ENCODE data around the gene KRTAP10-3.
"Not testable (repeated sequence)": the region's sequence is repeated elsewhere in the genome, so short reads cannot be mapped to it uniquely, and the experiment has no call there.

KRTAP10-3 gene

DNA sequence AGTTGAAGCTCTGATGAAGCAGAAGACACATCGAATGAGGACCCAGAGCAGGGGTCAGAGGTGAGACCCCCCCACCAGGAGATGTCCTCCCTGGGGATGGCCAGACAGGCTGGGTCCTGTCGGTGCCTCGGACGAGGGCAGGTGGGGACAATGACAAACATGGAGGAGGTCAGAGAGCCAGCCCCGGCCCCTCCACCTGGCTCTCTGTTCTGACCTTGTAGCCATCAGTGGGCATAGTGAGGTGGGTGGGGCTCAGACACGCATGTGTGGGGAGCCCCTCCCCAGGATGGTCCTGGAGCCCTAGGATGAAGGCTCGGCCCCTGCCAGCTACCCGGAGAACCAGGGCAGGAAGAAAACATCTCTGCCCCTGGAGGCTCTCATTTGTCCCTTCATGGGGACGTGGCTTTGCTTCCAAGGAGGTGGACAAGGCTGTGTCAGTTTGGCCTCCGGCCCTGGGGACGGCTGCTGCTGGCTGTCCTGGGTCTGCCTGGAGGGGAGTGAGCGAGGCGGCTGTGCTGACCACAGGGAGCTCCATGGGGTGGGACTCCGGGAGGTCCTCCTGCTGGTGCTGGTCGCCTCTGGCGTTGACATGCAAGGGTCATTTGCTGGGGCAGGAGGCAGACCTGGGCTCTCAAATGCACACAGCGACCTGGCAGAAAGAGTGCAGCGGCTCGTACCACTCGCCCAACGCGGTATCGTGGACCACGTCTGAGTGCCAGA is 31.2 kb upstream of the KRTAP10-3 start:
- no peak for DNase-seq

DNA sequence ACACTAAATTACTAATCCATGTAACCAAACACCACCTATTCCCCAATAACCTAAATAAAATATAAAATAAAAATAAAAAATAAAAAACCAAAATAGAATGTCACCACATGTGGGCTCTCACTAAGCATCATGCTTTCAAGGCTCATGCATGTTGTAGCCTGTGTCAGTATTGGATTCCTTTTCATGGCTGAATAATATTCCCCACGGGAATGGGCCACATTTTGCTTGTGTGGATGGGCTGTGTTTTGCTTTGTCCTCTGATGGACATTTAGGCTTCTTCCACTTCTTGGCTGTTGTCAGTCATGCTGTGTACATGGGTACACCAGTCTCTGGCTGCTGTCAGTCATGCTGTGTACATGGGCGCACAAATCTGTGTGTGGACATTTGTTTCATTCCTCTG is 30.5 kb upstream of the KRTAP10-3 start:
- no peak for DNase-seq

DNA sequence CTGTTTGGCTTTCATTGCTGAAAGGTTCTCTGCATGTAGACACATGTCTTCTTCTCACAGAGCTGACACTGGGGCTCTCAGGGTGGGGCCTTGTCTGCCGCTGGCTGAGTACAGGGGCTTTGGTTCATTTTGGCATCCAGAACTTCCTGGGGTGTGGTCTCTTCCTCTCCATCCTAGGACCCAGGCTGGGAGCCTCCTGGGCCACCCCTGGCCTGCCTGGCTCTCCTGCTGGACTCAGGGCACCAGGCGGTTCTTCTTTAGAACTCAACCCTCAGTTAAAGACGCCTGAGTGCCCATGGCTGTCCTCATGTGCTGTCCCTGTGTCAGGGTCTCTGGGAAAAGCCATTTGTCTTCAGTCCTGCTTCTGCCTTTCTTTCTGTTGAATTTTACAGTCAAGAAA is 27.3 kb upstream of the KRTAP10-3 start:
- no peak for DNase-seq

DNA sequence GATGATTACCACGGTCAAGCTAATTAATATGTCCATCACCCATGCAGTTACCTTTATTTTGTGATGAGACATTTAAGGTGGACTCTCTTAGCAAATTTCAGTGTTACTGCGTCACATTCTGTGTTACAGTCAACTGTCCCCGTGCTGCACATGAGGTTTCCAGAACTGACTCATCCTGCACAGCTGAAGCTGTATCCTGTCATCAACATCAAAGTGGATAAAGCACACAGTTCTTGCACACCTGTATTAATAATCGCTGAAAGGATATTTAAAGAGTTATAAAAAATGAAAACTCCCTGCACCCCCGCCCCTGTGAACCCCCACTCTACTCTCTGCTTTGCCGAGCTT is 25.2 kb upstream of the KRTAP10-3 start:
- no peak for DNase-seq

DNA sequence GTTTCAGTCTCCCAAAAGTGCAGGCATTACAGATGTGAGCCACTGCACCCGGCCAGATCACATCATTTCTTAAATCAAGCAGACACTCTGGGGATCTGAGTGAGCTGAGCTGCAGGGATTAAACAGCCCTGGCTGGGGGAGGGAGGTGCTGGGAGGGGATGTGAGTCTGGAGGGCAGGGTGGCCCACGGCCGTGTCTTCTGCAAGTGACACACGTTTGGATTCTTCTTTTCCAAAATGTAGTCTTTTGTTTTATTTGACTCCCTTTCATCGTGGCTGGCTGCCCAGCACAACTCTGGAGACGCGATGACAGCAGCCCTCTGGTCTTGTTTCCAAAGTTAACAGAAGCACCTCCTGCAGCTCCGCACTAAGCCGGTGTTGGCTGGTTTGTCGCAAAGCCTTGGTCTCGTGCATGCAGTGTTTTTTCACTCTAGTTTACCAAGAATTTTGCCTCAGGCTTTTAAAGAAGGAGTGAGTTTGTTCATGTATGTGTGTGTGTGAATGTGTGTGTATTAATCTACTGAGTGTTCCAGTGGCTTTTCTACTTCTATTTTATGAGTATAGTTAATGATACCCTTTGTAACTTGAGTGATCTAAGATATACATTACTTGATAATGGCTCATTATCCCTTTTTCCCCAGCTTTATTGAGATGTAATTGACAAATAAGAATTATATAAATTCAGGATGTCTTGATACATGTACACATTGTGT is 24.6 kb upstream of the KRTAP10-3 start:
- DNase-seq, result no peak

DNA sequence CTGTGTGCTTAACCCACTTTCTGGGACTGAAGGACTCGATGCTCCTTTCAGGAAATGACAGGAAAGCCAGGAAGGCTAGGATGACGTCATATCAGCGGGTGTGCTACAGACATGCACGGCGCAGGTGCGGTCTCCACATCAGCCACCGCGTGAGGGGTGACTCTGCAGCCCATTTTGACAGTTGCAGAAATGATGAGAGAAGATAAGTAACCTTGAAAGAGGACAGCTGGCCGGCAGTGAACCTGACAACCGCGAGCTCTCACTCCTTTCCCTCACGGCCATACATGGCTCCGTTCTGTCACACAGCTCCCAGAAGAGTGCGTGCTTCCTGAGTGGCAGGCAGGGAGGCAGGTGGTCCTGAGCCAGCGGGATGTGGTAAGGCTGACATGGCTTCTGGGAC is 23.5 kb upstream of the KRTAP10-3 start:
- DNase-seq, result no peak

DNA sequence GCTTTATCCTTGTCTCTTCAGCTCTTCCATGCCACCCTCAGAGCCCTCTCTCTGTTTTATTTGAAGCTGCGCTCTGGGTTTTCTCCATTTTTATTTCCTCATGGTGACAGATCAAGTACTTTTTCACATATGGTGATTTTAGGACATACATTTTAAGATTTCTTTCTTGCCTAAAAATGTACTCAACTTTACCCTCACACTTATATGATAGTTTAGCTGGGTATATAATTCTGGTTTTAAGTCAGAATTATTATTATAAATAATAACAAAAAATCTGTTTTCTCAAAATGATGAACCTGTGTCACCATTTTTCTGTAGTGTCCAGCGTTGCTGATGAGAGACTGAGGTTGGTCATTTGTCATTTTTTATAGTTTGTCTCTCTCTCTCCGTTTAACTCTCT is 22.6 kb upstream of the KRTAP10-3 start:
- DNase-seq, result no peak

DNA sequence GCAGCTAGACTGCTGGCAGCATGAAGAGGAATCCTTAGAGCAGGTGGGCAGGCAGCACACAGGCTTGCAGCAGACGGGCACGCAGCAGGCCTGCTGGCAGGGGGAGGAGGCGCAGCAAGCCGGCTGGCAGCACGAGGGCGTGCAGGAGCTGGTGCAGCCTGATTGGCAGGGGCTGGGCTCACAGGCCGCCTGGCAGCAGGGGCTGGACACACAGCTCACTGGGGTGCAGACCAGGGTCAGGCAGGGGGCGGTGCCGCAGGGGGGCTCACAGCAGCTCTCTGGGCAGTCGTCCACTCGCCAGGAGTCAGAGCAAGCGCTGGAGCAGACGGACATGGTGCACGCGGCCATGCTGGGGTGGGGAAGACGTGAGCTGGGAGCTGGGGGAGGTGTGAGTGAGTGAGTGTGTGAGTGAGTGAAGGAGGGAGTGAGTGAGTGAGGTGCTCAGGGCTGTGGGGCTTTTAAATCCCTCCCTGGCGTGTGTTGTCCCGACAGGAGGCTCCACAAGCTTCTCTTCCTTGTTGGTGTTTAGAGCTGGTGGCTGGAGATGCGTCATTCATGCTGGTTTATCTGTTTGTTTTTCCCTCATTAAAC is 21.7 kb upstream of the KRTAP10-3 start, which contains the start of gene KRTAP10-5:
Gene KRTAP10-5 (minus strand): TSS at position 374 of the 591 bp plus-strand sequence. CDS start 26 bp downstream, at position 348.
- DNase-seq, result not testable (repeated sequence)

DNA sequence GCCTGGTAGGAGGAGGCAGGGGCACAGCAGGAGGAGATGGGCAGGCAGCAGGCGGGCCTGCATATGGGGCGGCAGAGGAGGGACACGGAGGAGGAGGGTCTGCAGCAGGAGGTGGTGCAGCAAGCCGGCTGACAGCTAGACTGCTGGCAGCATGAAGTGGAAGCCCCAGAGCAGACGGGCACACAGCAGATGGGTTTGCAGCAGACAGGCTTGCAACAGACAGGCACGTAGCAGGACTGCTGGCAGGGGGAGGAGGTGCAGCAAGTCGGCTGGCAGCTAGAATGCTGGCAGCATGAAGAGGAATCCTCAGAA is 21.2 kb upstream of the KRTAP10-3 start:
- DNase-seq, result no peak

DNA sequence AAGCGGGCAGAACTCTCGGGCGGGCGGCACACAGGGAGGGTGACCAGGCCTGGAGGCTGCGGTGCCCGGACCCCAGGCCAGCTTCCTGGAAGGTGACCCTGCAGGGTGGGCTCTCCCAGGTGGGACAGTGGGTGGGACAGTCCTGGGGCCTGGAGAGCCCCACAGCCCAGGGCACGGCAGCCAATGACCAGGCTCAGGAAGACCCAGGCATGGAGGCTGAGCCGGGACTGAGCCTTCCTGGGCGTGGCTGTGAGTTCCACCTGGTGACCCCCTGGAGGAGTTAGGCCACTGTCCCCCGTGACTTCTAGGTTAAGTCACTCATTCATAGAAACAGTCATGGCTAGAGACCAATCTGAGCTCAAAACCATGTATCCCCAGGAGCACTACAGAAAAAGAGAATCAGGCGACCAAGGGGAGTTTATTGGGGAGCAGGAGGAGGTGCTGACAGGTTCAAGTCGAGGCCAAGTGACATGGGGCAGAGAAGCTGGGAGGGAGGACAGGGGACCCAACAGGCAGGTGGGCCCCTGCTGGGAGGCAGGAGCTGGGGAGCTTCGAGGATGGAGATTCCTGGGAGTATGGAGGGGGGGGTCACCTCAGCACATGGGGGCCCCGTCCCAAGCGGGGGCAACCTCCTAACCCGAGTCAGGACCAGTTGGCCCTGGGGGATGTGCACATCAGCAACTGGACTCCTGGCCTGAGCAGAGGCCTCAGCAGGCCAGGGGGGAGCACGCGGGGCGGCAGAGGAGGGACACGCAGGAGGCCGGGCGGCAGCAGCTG is 20.6 kb upstream of the KRTAP10-3 start:
- no peak for DNase-seq

DNA sequence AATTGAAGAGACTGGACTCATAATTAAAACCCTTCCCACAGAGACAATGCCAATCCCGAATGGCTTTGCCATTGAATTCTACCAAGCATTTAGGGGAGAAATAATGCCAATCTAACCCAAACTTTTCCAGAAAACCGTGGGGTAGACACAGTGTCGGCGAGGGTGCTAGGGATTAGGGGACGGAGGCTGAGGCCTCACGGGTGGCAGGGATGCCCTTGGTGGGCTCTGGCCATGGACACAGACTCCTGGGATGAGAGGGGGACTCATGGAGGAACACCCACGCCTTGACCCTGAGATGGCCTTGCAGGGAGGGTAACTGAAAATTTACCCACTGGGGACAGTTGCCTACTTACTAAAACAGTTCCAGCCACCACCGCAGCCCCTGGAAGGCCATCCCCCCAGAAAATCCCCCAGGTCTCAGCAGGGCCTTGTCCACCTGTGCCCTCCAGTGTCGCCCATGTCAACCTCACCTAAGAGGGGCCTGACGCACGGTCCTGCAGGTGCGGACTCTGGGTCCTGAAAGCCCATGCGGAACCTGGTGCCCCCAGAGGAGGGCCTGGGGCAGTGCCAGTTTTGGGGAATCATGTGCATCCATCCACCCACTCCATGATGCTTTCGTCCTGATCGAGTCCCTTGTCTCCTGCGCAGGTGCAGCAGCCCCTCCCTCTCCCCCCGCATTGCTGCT is 19.9 kb upstream of the KRTAP10-3 start:
- DNase-seq, result no peak

DNA sequence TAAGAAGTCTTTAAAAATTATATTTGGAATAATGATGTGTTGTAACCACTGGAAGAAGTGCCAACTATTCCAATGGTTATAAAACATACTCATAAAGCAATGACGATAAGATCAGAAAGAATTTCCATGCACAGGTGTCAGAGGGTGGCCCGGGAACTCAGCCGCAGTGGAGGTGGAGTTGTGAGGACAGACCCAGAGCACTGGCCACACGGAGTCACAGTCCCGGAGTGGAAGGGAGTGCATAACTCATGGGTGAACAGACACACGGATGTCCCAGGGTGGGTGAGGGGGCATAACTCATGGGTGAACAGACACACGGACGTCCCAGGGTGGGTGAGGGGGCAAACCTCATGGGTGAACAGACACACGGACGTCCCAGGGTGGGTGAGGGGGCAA is 17.4 kb upstream of the KRTAP10-3 start:
- no peak for DNase-seq

DNA sequence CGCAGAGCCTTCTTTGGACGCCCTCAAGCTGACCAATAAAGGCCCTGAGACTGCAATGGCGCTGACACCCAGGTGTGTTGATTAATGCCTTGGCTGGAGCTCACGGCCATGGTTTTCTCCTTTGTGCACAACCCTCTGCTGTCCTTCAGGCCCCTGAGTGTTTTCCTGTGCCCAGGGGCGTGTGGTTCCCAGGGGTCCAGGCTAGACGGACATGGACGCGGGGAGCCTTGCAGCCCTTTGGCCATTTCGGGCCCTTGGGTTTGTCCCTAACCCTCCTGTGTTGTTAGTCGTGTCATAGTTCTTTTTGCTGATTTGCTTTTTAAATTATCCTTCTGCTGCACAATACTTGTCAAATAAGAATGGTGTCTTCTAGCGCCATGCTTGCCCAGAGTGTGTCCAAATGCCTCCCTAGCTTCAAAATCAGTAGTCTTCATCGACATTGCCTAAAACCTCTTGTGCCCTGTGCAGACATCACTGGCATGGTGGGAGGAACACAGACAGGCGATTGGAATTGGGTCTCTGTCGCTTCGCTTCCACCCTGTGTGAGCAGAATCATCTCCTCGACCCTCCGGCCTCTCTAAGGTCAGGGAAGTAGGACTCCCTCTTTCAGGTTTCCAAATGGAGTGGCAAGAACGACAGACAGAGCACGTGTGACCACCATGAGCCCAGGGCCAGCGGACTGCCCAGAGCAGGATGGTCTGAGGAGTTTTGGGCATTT is 16.9 kb upstream of the KRTAP10-3 start:
- DNase-seq, result no peak

DNA sequence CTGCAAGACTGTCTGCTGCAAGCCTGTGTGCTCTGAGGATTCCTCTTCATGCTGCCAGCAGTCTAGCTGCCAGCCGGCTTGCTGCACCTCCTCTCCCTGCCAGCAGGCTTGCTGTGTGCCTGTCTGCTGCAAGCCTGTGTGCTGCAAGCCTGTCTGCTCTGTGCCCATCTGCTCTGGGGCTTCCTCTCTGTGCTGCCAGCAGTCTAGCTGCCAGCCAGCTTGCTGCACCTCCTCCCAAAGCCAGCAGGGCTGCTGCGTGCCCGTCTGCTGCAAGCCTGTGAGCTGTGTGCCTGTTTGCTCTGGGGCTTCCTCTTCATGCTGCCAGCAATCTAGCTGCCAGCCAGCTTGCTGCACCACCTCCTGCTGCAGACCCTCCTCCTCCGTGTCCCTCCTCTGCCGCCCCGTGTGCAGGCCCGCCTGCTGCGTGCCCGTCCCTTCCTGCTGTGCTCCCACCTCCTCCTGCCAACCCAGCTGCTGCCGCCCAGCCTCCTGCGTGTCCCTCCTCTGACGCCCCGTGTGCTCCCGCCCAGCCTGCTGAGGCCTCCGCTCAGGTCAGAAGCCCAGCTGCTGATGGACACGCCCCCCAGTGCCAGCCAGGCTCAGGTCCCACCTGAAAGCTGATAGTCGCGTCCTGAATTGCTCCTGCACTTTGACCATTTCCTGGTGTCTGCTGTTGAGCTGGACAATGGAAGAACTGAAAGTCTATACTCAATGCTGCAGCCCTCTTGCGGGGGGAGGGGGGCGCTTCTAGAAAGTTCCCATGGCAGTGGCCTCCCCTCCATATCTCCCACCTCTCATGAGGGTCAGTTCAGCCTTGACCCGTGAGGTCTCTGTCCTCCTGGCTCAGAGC is 16.1 kb upstream of the KRTAP10-3 start:
- DNase-seq, result no peak

DNA sequence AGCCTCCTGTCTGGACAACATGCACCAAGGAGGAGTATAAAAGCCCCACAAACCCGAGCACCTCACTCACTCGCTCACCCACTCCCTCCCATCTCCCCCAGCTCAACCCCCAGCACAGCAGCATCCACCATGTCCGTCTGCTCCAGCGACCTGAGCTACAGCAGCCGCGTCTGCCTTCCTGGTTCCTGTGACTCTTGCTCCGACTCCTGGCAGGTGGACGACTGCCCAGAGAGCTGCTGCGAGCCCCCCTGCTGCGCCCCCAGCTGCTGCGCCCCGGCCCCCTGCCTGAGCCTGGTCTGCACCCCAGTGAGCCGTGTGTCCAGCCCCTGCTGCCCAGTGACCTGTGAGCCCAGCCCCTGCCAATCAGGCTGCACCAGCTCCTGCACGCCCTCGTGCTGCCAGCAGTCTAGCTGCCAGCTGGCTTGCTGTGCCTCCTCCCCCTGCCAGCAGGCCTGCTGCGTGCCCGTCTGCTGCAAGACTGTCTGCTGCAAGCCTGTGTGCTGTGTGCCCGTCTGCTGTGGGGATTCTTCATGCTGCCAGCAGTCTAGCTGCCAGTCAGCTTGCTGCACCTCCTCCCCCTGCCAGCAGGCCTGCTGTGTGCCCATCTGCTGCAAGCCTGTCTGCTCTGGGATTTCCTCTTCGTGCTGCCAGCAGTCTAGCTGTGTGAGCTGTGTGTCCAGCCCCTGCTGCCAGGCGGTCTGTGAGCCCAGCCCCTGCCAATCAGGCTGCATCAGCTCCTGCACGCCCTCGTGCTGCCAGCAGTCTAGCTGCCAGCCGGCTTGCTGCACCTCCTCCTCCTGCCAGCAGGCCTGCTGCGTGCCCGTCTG is 15.2 kb upstream of the KRTAP10-3 start, which contains the start of gene KRTAP10-4:
Gene KRTAP10-4 (plus strand): TSS at position 100 of the 827 bp plus-strand sequence. CDS start 30 bp downstream, at position 130.
- not testable (repeated sequence) for DNase-seq

DNA sequence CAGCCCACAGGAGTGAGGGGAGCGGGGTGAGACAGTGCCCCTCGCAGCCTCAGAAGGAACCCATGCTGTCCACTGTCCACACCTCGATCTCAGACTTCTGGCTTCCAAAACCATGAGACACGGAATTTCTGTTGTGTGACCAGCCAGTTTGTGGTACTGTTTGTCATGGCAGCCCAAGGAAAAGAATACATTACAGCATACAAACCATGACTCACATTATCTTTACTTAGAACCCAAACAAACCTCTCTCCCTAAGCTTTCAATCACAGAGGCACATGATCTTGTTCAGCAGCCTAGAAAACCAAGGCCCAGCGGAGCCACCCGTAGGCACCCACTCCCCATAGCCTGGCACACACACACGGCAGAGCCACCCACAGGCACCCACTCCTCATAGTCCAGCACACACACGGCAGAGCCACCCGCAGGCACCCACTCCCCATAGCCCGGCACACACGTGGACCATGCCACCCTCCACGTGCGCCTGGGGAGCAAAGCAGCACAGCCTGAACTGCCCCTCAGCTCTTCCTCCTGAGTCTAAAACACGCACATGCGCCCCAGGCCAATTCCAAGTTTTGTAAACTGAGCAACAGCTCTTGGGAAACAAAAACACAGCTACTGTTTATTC is 14.5 kb upstream of the KRTAP10-3 start:
- DNase-seq, result no peak

DNA sequence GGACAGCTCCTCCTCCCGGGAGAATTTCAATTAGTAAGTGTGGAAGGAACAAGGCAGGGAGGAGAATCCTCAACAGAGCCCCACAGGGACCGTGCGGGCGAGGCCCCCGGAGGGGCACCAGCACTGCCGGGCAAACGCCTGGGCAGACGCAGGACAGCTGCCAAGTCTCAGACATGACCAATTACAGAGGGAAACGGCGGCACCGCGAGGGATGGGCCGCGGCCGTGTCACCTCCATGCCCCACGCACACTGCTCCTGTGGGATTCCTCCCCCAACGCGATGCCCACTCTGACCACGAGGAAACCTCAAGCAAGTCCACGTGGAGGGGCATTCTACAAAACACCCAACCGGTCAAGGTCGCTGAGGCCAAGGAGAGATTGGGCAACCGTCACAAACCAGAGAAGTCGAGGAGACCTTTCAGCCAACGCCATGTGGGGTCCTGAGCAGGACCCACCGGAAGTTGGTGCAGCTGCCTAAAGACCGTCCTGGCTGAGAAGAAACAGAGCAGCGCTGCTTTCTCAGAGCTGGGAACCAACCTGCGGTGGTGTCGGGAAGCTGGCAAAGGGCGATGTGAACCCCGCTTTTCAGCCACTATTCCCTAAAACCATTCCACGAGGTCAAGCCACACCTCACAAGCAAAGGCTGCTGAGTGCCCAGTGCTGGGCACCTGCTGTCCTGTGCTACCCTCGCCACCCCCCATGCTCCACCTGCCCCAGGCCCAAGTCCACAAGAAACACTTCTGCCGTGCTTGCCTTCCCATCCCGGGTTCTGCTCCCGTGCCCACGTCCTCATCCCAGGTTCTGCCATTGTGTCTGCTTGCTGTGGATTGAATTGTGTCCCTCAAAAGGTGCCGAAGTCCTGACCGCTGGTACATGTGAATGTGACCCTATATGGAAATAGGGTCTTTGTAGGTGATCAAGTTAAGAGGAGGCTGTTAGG is 13.5 kb upstream of the KRTAP10-3 start:
- DNase-seq, result no peak

DNA sequence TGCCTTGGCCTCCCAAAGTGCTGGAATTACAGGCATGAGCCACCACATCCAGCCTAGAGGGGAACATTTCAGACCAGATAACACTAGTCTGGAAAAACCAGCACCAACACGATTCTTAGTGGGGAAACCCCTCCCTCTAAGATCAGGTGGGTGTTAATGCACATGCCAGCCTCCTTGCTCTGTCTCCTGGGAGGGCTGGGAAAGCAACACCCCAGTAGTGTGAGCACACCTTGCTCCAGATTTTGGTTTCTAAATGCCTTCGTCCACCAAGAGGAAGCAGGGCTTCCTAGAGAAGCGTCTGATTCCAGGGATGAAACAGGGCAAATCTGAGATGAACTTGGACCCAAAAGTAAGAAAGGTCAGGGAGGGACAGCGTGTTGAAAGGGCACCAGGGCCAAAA is 12.7 kb upstream of the KRTAP10-3 start:
- DNase-seq, result no peak

Measured in hematopoietic multipotent progenitor cell treated with erythropoietin and hydrocortisone succinate and interleukin-3 and kit ligand, for 4 days (in vitro differentiated cells).